ENCODE measurements around the gene TBC1D5.

DNA sequence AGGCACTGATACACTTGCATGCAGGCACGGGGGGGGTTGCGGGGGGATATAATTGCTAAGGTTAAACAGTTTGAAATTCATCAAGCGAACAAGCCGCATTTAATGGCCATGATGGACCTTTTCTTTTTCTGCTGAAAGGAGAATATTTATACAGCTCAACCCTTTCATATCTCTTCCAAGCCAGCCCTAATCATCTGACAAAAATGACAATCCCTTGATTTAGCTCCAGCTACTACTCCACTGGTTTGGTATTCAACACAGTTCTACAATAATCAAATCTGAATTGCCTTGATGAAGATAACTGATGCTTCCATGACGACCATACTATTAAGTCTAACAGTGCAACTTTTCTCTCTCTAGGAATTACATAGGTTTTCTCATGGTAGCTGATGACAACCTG is 482.7 kb downstream of the TBC1D5 start:
- TF ChIP-seq, protein P1, sequence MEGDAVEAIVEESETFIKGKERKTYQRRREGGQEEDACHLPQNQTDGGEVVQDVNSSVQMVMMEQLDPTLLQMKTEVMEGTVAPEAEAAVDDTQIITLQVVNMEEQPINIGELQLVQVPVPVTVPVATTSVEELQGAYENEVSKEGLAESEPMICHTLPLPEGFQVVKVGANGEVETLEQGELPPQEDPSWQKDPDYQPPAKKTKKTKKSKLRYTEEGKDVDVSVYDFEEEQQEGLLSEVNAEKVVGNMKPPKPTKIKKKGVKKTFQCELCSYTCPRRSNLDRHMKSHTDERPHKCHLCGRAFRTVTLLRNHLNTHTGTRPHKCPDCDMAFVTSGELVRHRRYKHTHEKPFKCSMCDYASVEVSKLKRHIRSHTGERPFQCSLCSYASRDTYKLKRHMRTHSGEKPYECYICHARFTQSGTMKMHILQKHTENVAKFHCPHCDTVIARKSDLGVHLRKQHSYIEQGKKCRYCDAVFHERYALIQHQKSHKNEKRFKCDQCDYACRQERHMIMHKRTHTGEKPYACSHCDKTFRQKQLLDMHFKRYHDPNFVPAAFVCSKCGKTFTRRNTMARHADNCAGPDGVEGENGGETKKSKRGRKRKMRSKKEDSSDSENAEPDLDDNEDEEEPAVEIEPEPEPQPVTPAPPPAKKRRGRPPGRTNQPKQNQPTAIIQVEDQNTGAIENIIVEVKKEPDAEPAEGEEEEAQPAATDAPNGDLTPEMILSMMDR (IDR thresholded peaks at IDR 0.05), result no peak
- TF ChIP-seq POLR2AphosphoS5 (IDR thresholded peaks at IDR 0.05) (no peak), POLR2A (IDR thresholded peaks at IDR 0.05) (no peak), EP300 (IDR thresholded peaks at IDR 0.05; ENCODE audit: low read depth) (no peak)
